Raji (cell line): ENCODE results near the gene PRPF6.

Experiments
- POLR2A ChIP-seq: IDR thresholded peaks from 2 replicates; pipeline ENCODE4 v1.6.1; 2011; ENCODE audit warnings: low read depth, low read length, control low read depth; ENCODE audit not compliant: insufficient read depth

The PRPF6 gene

GRCh38 chr20:64051033-64051452, 70.1 kb downstream of the PRPF6 start:
- no peak for TF ChIP-seq POLR2A

- TF ChIP-seq POLR2A, result no peak
These were observed 70.8 kb downstream of the PRPF6 start for GRCh38 chr20:64051561-64052325.

GRCh38 chr20:64052326-64052722, 71.4 kb downstream of the PRPF6 start:
- TF ChIP-seq POLR2A, result no peak

- no peak for TF ChIP-seq POLR2A
These were observed 72.3 kb downstream of the PRPF6 start for GRCh38 chr20:64052987-64053840.

GRCh38 chr20:64053841-64054661, 73.1 kb downstream of the PRPF6 start:
- TF ChIP-seq POLR2A, result no peak

- TF ChIP-seq POLR2A, result no peak
These were observed 74.5 kb downstream of the PRPF6 start for GRCh38 chr20:64055396-64055892.

GRCh38 chr20:64055893-64056638, 75.1 kb downstream of the PRPF6 start:
- no peak for TF ChIP-seq POLR2A

- no peak for TF ChIP-seq POLR2A
These were observed 75.6 kb downstream of the PRPF6 start for GRCh38 chr20:64056639-64056888.

GRCh38 chr20:64056889-64057627, 76.1 kb downstream of the PRPF6 start:
- no peak for TF ChIP-seq POLR2A

- TF ChIP-seq POLR2A, result no peak; the same call in 1 of the 2 replicates
These were observed 76.9 kb downstream of the PRPF6 start for GRCh38 chr20:64057628-64058498.

- no peak for TF ChIP-seq POLR2A
These were observed 77.6 kb downstream of the PRPF6 start for GRCh38 chr20:64058536-64058935.

GRCh38 chr20:64062276-64062595, 81.3 kb downstream of the PRPF6 start:
- no peak for TF ChIP-seq POLR2A
